HepG2 (cell line): ENCODE results near the gene APBB2. TPM values are rescaled to one million over a fixed set of nuclear protein-coding genes. Genes with fewer than 3 reads are reported as not detected.

Experiments
- ASH2L ChIP-seq: fragments of 300-600, 200-600 bp; sonication (generic); IDR thresholded peaks from 2 replicates; pipeline ENCODE4 v1.7.0; 2017; ENCODE audit warnings: low read depth, mild to moderate bottlenecking, moderate library complexity, mixed read lengths, low read length; ENCODE audit not compliant: insufficient read length
- BRCA1 ChIP-seq: sonication (generic); formaldehyde crosslinking; IDR thresholded peaks from 2 replicates; pipeline ENCODE4 v1.4.0; 2020; ENCODE audit warnings: missing genetic modification reagents
- GLI4 ChIP-seq: sonication (generic); formaldehyde crosslinking; IDR thresholded peaks from 2 replicates; pipeline ENCODE4 v1.5.1; 2020; ENCODE audit warnings: missing genetic modification reagents, mild to moderate bottlenecking, moderate library complexity, borderline replicate concordance
- HDAC2 ChIP-seq: sonication (generic); formaldehyde crosslinking; IDR thresholded peaks from 2 replicates; pipeline ENCODE4 v1.4.0; 2020; ENCODE audit warnings: missing genetic modification reagents
- MED1 ChIP-seq: sonication (generic); formaldehyde crosslinking; IDR thresholded peaks from 2 replicates; pipeline ENCODE4 v1.4.0; 2020; ENCODE audit warnings: missing genetic modification reagents
- PRMT3 ChIP-seq: sonication (generic); formaldehyde crosslinking; IDR thresholded peaks from 2 replicates; pipeline ENCODE4 v1.8.1; 2022; ENCODE audit warnings: low read depth, mild to moderate bottlenecking, moderate library complexity, missing genetic modification reagents, borderline replicate concordance
- RFX1 ChIP-seq: fragments of 450-650 bp; IDR thresholded peaks from 2 replicates; pipeline ENCODE4 v1.6.1; 2017
- RXRA ChIP-seq: sonication (generic); formaldehyde crosslinking; IDR thresholded peaks from 2 replicates; pipeline ENCODE4 v1.5.1; 2020; ENCODE audit warnings: missing genetic modification reagents
- SALL1 ChIP-seq: sonication (generic); formaldehyde crosslinking; IDR thresholded peaks from 2 replicates; pipeline ENCODE4 v1.8.0; 2022; ENCODE audit warnings: mild to moderate bottlenecking, missing genetic modification reagents
- SAP130 ChIP-seq: IDR thresholded peaks from 2 replicates; pipeline ENCODE4 v1.6.1; 2016; ENCODE audit warnings: low read depth
- SMC3 ChIP-seq: IDR thresholded peaks from 2 replicates; pipeline ENCODE4 v1.6.1; 2011; ENCODE audit warnings: low read length, improper control_type of control experiment
- XBP1 ChIP-seq: sonication (generic); formaldehyde crosslinking; IDR thresholded peaks from 2 replicates; pipeline ENCODE4 v1.5.0; 2020; ENCODE audit warnings: missing genetic modification reagents
- ZBTB7A ChIP-seq: sonication (generic); formaldehyde crosslinking; IDR thresholded peaks from 2 replicates; pipeline ENCODE4 v1.8.0; 2022; ENCODE audit warnings: mild to moderate bottlenecking, missing genetic modification reagents
- ZNF253 ChIP-seq: sonication (generic); formaldehyde crosslinking; IDR thresholded peaks from 2 replicates; pipeline ENCODE4 v1.8.0; 2022; ENCODE audit warnings: mild to moderate bottlenecking, missing genetic modification reagents, borderline replicate concordance
- ZNF282 ChIP-seq: fragments of 450-650 bp; IDR thresholded peaks from 2 replicates; pipeline ENCODE4 v1.6.1; 2018; ENCODE audit not compliant: partially characterized antibody
- ZNF430 ChIP-seq: sonication (generic); formaldehyde crosslinking; IDR thresholded peaks from 2 replicates; pipeline ENCODE4 v1.9.0; 2021; ENCODE audit warnings: mild to moderate bottlenecking, missing genetic modification reagents
- ZNF501 ChIP-seq: sonication (generic); formaldehyde crosslinking; IDR thresholded peaks from 2 replicates; pipeline ENCODE4 v1.5.1; 2020; ENCODE audit warnings: mild to moderate bottlenecking, moderate library complexity, missing genetic modification reagents
- ZNF75D ChIP-seq: sonication (generic); formaldehyde crosslinking; IDR thresholded peaks from 2 replicates; pipeline ENCODE4 v1.8.1; 2023; ENCODE audit warnings: missing genetic modification reagents, mild to moderate bottlenecking, borderline replicate concordance
- polyA plus RNA-seq, 8 experiments: library from polyadenylated mRNA; depleted of rRNA in 3 of 8; stranded (reverse) in 7 of 8; unstranded in 1 of 8; fragments of >200 nt; fragmentation: Illumina TruSeq in 4 of 8; extraction: Trizol in 4 of 8; gene quantifications; 2 replicates each; pipeline versions ENCODE4 v1.2.1 to v1.2.3, GENCODE V29; 2011 to 2016; ENCODE audit warnings: low read depth in 4 of 8, missing spikeins in 1 of 8, mixed read lengths in 1 of 8; ENCODE audit not compliant: insufficient read depth in 1 of 8
- total RNA-seq, 5 experiments: library from RNA; depleted of rRNA; stranded (reverse); fragments of >200 nt; fragmentation: Illumina TruSeq; extraction: Trizol; gene quantifications; 2 replicates each; pipeline ENCODE4 v1.2.3, GENCODE V29; 2016; ENCODE audit warnings: low read depth in 1 of 5
- TF ChIP-seq, protein P1 (sequence below): sonication (generic); formaldehyde crosslinking; IDR thresholded peaks from 2 replicates; pipeline ENCODE4 v1.9.0; 2021; ENCODE audit warnings: missing genetic modification reagents, mild to moderate bottlenecking, borderline replicate concordance
- TF ChIP-seq, protein P2 (sequence below): sonication (generic); formaldehyde crosslinking; IDR thresholded peaks from 2 replicates; pipeline ENCODE4 v1.9.0; 2021; ENCODE audit warnings: mild to moderate bottlenecking, missing genetic modification reagents
- TF ChIP-seq, protein P3 (sequence below), 2 experiments: fragments of 450-650 bp in 1 of 2; sonication (generic) in 1 of 2; formaldehyde crosslinking; IDR thresholded peaks; 2 replicates each; pipeline versions ENCODE4 v1.5.0 to v1.8.0; 2020 to 2022; ENCODE audit warnings: mild to moderate bottlenecking in 1 of 2, missing genetic modification reagents in 1 of 2

The APBB2 gene
- total and polyA plus RNA-seq, 2 of the 13 experiments (the other 11 are each of a cell fraction or from before 2014, with no cell fraction given): 11.7 to 17.0 TPM

DNA sequence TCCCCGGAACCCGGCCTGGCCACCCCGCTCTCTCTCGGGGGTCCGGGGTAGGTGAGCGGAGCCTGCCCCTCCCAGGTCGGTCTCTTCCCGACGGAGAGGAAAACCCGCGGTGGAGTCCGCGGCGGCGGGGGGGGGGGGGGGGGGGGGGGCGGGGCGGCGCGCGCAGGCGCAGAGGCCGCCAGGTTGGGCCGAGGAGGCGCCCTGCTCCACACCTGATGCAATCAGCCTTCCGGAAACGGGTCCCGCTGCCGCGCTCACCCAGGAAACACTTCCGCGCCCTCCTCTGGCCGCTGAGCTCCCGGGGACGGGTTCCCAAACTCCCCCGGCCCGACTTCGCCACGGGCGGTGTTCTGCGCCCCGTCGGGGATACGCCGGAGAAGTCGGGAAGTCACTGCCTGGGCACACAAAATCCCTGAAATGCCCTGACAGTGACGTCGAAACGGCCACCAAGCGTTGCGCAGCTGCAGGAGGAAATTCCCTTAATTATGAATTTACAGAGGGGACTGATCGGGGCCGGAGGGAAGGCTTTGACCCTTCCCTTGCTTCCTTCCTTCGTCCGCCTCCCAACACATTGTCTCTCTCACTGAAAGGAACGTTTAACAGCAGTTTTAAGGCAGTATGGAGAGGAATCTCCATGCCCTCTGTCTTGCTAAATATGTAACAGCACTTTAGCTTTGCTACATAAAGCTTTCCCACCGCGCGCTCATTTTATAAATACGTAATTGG lies 2.1 kb upstream of the APBB2 start (continued):
- peak; percentile 18; the same call in 1 of the 2 replicates for TF ChIP-seq SMC3
- no peak for TF ChIP-seq XBP1 (CRISPR knock-in tag)
- no peak; the same call in 1 of the 2 replicates for TF ChIP-seq ZNF430 (CRISPR knock-in tag)
- no peak for TF ChIP-seq GLI4 (CRISPR knock-in tag)
- 0 out of 2 replicates have a peak, but pooled peaks have one; percentile 43 for TF ChIP-seq PRMT3 (CRISPR knock-in tag)
- TF ChIP-seq, protein P1, sequence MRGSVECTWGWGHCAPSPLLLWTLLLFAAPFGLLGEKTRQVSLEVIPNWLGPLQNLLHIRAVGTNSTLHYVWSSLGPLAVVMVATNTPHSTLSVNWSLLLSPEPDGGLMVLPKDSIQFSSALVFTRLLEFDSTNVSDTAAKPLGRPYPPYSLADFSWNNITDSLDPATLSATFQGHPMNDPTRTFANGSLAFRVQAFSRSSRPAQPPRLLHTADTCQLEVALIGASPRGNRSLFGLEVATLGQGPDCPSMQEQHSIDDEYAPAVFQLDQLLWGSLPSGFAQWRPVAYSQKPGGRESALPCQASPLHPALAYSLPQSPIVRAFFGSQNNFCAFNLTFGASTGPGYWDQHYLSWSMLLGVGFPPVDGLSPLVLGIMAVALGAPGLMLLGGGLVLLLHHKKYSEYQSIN (CRISPR knock-in tag): no peak
- TF ChIP-seq, protein P2, sequence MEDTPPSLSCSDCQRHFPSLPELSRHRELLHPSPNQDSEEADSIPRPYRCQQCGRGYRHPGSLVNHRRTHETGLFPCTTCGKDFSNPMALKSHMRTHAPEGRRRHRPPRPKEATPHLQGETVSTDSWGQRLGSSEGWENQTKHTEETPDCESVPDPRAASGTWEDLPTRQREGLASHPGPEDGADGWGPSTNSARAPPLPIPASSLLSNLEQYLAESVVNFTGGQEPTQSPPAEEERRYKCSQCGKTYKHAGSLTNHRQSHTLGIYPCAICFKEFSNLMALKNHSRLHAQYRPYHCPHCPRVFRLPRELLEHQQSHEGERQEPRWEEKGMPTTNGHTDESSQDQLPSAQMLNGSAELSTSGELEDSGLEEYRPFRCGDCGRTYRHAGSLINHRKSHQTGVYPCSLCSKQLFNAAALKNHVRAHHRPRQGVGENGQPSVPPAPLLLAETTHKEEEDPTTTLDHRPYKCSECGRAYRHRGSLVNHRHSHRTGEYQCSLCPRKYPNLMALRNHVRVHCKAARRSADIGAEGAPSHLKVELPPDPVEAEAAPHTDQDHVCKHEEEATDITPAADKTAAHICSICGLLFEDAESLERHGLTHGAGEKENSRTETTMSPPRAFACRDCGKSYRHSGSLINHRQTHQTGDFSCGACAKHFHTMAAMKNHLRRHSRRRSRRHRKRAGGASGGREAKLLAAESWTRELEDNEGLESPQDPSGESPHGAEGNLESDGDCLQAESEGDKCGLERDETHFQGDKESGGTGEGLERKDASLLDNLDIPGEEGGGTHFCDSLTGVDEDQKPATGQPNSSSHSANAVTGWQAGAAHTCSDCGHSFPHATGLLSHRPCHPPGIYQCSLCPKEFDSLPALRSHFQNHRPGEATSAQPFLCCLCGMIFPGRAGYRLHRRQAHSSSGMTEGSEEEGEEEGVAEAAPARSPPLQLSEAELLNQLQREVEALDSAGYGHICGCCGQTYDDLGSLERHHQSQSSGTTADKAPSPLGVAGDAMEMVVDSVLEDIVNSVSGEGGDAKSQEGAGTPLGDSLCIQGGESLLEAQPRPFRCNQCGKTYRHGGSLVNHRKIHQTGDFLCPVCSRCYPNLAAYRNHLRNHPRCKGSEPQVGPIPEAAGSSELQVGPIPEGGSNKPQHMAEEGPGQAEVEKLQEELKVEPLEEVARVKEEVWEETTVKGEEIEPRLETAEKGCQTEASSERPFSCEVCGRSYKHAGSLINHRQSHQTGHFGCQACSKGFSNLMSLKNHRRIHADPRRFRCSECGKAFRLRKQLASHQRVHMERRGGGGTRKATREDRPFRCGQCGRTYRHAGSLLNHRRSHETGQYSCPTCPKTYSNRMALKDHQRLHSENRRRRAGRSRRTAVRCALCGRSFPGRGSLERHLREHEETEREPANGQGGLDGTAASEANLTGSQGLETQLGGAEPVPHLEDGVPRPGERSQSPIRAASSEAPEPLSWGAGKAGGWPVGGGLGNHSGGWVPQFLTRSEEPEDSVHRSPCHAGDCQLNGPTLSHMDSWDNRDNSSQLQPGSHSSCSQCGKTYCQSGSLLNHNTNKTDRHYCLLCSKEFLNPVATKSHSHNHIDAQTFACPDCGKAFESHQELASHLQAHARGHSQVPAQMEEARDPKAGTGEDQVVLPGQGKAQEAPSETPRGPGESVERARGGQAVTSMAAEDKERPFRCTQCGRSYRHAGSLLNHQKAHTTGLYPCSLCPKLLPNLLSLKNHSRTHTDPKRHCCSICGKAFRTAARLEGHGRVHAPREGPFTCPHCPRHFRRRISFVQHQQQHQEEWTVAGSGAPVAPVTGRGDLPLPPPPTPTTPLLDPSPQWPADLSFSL (CRISPR knock-in tag): no peak
- no peak for TF ChIP-seq ZBTB7A (CRISPR knock-in tag)
- TF ChIP-seq ZNF253: peak; percentile 23; the same call in 1 of the 2 replicates
- no peak for TF ChIP-seq ZNF282
- peak; percentile 77 for TF ChIP-seq RXRA
- no peak for TF ChIP-seq RFX1
- peak; percentile 79 for TF ChIP-seq ASH2L
- peak; percentile 80; the same call in 1 of the 2 replicates for TF ChIP-seq MED1 (CRISPR knock-in tag)
- no peak for TF ChIP-seq ZNF75D
- TF ChIP-seq SAP130 (CRISPR knock-in tag): peak; percentile 69
- peak; percentile 84 for TF ChIP-seq SALL1 (CRISPR knock-in tag)
- TF ChIP-seq BRCA1 (CRISPR knock-in tag): 0 out of 2 replicates have a peak, but pooled peaks have one; percentile 29
- TF ChIP-seq ZNF501: peak; percentile 66; the same call in 1 of the 2 replicates
- peak; percentile 68 for TF ChIP-seq HDAC2 (CRISPR knock-in tag)
- TF ChIP-seq, protein P3, sequence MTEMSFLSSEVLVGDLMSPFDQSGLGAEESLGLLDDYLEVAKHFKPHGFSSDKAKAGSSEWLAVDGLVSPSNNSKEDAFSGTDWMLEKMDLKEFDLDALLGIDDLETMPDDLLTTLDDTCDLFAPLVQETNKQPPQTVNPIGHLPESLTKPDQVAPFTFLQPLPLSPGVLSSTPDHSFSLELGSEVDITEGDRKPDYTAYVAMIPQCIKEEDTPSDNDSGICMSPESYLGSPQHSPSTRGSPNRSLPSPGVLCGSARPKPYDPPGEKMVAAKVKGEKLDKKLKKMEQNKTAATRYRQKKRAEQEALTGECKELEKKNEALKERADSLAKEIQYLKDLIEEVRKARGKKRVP (CRISPR knock-in tag; IDR thresholded peaks at IDR 0.05): peak; percentile 73 to 98; a peak in 3 of 4 replicates
